Upper lobe of left lung (tissue), 4 donors: ENCODE results near the gene HEPHL1.

ENCODE experiments used
- EP300 ChIP-seq, 4 donors: sonication (generic); formaldehyde crosslinking; IDR thresholded peaks; one replicate each; pipeline ENCODE4 v1.5.1; 2017; ENCODE audit warnings: antibody characterized with exemption in 4 of 4, control low read depth in 2 of 4
- TF ChIP-seq, protein P1 (sequence below), 6 experiments: fragments of 450-650 bp in 4 of 6; fragments of 200-600 bp in 2 of 6; sonication (generic) in 2 of 6; IDR thresholded peaks; one replicate each; pipeline ENCODE4 v1.5.1; 2016 to 2019; ENCODE audit warnings: antibody characterized with exemption in 6 of 6

DNA sequence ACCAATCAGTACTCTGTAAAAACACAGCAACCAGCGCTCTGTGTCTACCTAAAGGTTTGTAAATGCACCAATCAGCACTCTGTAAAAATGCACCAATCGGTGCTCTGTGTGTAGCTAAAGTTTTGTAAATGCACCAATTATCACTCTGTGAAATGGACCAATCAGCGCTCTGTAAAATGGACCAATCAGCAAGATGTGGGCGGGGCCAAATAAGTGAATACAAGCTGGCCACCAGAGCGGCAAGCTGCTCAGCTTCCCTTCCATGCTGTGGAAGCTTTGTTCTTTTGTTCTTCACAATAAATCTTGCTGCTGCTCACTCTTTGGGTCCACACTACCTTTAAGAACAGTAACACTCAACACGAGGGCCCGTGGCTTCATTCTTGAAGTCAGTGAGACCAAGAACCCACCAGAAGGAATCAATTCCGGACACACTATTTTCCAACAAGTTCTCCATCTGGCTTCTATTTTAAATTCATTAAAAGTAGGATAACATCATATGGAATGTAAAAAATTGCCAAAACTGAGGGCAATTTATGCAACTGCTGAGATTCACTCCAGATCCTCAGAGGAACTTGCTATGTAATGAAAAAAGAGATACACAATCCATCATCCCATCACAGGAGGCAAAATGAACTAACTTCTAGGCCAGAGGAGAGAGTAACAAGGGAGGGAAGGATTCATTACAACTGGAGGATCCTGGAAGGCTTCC is 104.4 kb downstream of the HEPHL1 start:
- TF ChIP-seq, protein P1, sequence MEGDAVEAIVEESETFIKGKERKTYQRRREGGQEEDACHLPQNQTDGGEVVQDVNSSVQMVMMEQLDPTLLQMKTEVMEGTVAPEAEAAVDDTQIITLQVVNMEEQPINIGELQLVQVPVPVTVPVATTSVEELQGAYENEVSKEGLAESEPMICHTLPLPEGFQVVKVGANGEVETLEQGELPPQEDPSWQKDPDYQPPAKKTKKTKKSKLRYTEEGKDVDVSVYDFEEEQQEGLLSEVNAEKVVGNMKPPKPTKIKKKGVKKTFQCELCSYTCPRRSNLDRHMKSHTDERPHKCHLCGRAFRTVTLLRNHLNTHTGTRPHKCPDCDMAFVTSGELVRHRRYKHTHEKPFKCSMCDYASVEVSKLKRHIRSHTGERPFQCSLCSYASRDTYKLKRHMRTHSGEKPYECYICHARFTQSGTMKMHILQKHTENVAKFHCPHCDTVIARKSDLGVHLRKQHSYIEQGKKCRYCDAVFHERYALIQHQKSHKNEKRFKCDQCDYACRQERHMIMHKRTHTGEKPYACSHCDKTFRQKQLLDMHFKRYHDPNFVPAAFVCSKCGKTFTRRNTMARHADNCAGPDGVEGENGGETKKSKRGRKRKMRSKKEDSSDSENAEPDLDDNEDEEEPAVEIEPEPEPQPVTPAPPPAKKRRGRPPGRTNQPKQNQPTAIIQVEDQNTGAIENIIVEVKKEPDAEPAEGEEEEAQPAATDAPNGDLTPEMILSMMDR (IDR thresholded peaks at IDR 0.05): no peak
- TF ChIP-seq EP300 (IDR thresholded peaks at IDR 0.05): no peak
